HCT116 (cell line): ENCODE measurements around the gene LMAN2L.

ENCODE experiments used
- EZH2 ChIP-seq: fragments of 200-600 bp; sonication (generic); IDR thresholded peaks from 2 replicates; pipeline ENCODE4 v1.6.1; 2017; ENCODE audit warnings: antibody characterized with exemption, mixed run types
- TF ChIP-seq, protein P1 (sequence below), 3 experiments: fragments of 200-600 bp in 1 of 3; sonication (generic) in 1 of 3; IDR thresholded peaks in 2 of 3; conservative IDR thresholded peaks in 1 of 3; 2 replicates each; pipeline ENCODE4 v1.5.1; 2012 to 2017; ENCODE audit warnings: low read depth in 2 of 3, low read length in 2 of 3, antibody characterized with exemption in 1 of 3, borderline replicate concordance in 1 of 3, control low read depth in 1 of 3, mild to moderate bottlenecking in 1 of 3, mixed read lengths in 1 of 3, mixed run types in 1 of 3, moderate library complexity in 1 of 3; ENCODE audit not compliant: insufficient read depth in 1 of 3

DNA sequence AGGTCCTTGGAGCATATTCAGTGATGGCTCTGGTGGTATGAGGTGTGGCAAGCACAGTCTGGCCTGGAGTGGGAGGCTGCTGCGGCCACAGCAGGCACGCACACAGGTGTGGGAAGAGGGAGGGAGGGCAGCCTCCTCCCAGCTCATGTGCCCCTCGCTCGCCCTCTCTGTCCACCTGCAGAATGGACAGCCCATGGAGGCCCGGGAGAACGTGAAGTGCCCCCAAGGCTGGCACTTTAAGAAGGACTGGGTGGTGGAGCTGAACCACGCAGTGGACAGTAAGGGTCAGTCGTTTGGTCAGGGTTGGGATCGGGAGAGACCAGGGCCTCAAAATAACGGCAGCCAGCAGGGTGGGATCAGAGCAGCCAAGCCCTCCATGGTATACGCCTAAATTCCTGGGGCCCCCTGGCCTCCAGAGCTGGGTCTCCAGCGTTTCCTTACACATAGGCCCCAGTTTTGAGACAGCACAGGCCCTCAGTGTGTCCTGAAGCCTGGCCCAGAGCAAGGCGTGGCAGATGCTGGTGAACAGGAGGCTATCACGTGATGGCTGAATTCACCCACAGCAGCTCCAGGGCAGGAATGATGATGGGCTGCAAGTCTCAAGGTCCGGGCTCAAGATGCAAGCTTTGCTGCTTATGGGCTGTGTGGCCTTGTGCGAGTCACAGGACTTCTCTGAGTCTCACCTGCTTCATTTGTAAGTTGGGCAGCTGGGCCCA is 49.4 kb downstream of the LMAN2L start:
- TF ChIP-seq, protein P1, sequence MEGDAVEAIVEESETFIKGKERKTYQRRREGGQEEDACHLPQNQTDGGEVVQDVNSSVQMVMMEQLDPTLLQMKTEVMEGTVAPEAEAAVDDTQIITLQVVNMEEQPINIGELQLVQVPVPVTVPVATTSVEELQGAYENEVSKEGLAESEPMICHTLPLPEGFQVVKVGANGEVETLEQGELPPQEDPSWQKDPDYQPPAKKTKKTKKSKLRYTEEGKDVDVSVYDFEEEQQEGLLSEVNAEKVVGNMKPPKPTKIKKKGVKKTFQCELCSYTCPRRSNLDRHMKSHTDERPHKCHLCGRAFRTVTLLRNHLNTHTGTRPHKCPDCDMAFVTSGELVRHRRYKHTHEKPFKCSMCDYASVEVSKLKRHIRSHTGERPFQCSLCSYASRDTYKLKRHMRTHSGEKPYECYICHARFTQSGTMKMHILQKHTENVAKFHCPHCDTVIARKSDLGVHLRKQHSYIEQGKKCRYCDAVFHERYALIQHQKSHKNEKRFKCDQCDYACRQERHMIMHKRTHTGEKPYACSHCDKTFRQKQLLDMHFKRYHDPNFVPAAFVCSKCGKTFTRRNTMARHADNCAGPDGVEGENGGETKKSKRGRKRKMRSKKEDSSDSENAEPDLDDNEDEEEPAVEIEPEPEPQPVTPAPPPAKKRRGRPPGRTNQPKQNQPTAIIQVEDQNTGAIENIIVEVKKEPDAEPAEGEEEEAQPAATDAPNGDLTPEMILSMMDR (IDR thresholded peaks at IDR 0.05 in 2 of 3, conservative IDR thresholded peaks at IDR 0.05 in 1 of 3; ENCODE audit: borderline replicate concordance in 1 of 3, insufficient read depth in 1 of 3, low read depth in 2 of 3, low read length in 2 of 3): no peak
- TF ChIP-seq EZH2: no peak
